Astrocyte (in vitro differentiated cells and primary cell): ENCODE results near the gene DNAJC16.

Experiments
- EZH2 ChIP-seq: IDR thresholded peaks from 2 replicates; pipeline ENCODE4 v1.6.1; 2012; ENCODE audit warnings: mild to moderate bottlenecking, low read length, inconsistent platforms; ENCODE audit not compliant: insufficient read depth
- TF ChIP-seq, protein P1 (sequence below): IDR thresholded peaks from 2 replicates; pipeline ENCODE4 v1.5.1; 2011; ENCODE audit warnings: low read depth, mild to moderate bottlenecking, inconsistent platforms, low read length, moderate library complexity; ENCODE audit not compliant: insufficient read depth

DNA sequence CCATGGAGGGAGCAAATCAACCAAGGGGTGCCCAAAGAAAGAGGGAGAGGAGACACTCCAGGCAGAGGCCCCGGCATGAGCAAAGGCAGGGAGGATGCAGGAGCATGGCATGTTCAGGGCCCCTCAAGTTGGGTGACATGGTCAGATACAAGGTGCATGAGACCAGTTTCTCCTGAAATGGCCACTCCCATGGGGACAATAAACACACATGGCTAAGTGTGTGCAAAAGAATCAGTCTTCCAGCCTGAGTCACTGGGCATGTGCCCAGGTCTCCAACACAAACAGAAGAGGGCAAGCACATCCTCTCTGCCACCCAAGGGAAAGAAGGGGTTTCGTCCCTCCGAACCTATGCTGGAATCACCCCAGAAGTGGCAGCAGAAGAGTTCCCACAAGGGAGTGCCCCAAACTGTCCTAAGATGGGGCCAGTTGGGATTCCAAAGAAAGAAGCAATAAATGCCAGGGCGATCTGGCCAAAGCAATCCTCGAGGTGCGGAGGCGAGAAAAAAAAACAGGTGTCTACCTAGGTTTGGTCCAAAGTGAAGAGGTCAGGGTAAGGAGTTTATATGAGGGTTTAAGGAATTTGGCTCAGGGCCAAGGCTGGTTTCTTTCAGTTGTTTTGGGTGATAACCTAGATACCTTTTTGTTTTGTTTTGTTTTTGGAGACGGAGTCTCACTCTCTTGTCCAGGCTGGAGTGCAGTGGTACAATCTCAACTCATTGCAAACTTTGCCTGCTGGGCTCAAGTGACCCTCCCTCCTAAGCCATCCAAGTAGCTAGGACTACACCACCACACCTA, 15.8 kb upstream of the DNAJC16 start:
- TF ChIP-seq, protein P1, sequence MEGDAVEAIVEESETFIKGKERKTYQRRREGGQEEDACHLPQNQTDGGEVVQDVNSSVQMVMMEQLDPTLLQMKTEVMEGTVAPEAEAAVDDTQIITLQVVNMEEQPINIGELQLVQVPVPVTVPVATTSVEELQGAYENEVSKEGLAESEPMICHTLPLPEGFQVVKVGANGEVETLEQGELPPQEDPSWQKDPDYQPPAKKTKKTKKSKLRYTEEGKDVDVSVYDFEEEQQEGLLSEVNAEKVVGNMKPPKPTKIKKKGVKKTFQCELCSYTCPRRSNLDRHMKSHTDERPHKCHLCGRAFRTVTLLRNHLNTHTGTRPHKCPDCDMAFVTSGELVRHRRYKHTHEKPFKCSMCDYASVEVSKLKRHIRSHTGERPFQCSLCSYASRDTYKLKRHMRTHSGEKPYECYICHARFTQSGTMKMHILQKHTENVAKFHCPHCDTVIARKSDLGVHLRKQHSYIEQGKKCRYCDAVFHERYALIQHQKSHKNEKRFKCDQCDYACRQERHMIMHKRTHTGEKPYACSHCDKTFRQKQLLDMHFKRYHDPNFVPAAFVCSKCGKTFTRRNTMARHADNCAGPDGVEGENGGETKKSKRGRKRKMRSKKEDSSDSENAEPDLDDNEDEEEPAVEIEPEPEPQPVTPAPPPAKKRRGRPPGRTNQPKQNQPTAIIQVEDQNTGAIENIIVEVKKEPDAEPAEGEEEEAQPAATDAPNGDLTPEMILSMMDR, result no peak
- TF ChIP-seq EZH2, result no peak
